Nasal cavity respiratory epithelium epithelial cell of viscerocranial mucosa (primary cell): ENCODE measurements around the gene TAS2R4. TPM values are rescaled to one million over a fixed set of nuclear protein-coding genes. Genes with fewer than 3 reads are reported as not detected.

ENCODE experiments used
- total RNA-seq: library from RNA; depleted of rRNA; stranded (reverse); fragments of >200 nt; gene quantifications from 2 replicates; pipeline ENCODE4 v1.2.3, GENCODE V29; 2014

TAS2R4 gene, protein sequence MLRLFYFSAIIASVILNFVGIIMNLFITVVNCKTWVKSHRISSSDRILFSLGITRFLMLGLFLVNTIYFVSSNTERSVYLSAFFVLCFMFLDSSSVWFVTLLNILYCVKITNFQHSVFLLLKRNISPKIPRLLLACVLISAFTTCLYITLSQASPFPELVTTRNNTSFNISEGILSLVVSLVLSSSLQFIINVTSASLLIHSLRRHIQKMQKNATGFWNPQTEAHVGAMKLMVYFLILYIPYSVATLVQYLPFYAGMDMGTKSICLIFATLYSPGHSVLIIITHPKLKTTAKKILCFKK
- 1.0 and 6.4 TPM in 2 replicates for total RNA-seq

DNA sequence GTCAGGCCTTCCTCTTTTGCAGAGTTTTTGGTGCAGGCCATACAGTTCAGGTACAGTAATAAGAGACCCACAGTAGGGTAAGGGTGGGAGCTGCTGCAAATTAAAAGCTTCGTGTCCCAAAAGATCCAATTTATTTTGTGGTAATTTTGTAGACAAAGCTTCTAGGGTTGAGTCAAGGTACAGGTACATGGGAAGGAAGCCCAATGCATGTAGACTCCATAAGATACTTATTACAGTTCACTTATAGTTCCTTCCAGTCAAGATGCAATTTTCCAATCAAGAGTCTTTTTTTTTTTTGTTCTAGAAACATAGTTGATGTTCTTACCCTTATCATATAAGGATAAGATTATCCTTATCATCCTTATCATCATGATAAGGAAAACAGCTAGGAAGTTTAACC, at the start of gene TAS2R4:
TSS of gene TAS2R4 (plus strand) at position 301 of the 400 bp plus-strand sequence. CDS start 1,815 bp downstream, outside the sequence.

DNA sequence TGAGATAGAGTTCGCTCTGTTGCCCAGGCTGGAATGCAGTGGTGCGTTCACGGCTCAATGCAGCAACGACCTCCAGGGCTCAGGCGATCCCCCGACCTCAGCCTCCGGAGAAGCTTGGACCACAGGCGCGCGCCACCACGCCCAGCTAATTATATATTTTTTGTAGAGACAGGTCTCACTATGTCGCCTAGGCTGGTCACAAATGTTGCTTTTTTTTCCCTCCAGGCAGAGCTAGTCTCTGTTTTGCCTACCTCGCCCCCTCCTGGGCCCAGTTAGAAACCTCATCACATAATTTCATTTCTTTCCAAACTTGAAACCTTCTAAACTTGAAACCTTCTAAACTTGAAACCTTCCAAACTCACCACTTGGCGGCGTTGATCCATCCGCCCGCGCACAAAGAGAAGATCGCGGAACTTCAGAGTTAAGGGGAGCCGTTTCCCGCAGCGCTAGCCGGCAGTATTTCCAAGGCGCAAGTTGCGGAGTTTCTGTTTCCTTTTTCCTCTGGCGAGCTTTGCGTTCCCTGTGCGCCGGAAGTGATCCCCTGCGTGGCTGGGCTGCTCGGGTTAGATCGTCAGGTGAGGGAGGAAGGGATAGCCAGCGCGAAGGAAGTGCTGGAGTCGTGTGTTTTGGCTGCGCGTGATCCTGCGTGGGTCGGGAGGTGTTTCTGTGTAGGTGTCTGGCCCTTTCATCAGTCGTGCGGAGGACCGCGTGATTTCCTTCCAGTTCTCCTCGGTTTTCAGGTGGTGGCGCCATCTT, 38.5 kb upstream of the TAS2R4 start, which contains the start of gene SSBP1:
TSS of gene SSBP1 (plus strand) at position 523 of the 756 bp plus-strand sequence. CDS start 809 bp downstream, outside the sequence.

DNA sequence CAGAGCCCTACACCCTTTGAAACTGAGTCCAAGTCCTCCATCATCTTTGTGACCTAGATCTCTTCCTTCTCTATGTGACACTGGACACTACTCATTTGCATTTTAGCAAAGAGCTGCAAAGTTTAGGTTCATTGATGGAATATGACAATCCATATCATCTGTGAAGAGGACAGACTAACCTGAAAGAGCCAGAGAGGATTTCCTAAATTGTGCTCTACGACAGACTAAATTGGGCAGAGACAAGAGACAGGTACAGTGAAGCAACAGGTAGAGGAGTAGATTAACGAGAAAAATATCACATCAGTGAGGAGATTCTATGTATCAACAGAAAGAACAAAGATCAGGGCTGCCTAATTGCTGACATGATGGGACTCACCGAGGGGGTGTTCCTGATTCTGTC, 12.7 kb upstream of the TAS2R4 start, which contains the start of gene TAS2R3:
TSS of gene TAS2R3 (plus strand) at position 301 of the 400 bp plus-strand sequence. CDS start at position 363, 62 bp downstream.

DNA sequence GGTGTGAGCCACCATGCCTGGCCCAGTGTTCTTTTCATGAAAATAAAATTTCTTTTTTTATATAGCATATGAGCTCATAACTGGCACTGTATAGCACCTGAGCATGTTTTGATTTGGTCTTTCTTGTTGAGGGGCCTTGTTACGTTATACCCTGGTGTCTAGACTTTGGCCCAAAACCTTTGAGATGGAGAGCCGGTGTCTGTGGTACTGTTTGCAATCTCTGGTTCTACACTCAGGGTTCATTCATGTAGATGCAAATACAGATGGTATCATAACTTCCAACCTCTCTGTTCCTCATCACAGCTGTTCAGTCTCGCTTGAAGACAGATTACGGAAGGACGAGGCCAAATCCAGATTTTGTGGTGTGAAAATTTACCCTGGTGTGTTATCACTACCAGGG, 13.4 kb downstream of the TAS2R4 start, which contains the start of gene TAS2R5:
TSS of gene TAS2R5 (plus strand) at position 301 of the 400 bp plus-strand sequence. CDS start 145 bp downstream, outside the sequence.

Other genes starting within 250 kb of the TAS2R4 start
- 22.6 and 32.4 TPM in 2 replicates for gene AGK, start 225.3 kb upstream of the TAS2R4 start, total RNA-seq
- 16.1 and 28.5 TPM in 2 replicates for gene DENND11, start 74.5 kb upstream of the TAS2R4 start, total RNA-seq
- under 0.01 and 0.14 TPM in 2 replicates for gene WEE2, start 68.3 kb upstream of the TAS2R4 start, total RNA-seq
- gene SSBP1, start 38.3 kb upstream of the TAS2R4 start, total RNA-seq: 116 and 149 TPM in 2 replicates
- gene TAS2R3, start 12.6 kb upstream of the TAS2R4 start, total RNA-seq: 1.0 and 7.8 TPM in 2 replicates
- 1.0 and 4.4 TPM in 2 replicates for gene TAS2R5, start 13.5 kb downstream of the TAS2R4 start, total RNA-seq
- gene PRSS37, start 64.8 kb downstream of the TAS2R4 start, total RNA-seq: not detected in 2 replicates
- gene OR9A4, start 139.7 kb downstream of the TAS2R4 start, total RNA-seq: 0.43 TPM in 1 of 2 replicates, not detected in the other
- gene CLEC5A, start 170.3 kb downstream of the TAS2R4 start, total RNA-seq: 0.07 TPM in 1 of 2 replicates, not detected in the other
- gene TAS2R38, start 197.1 kb downstream of the TAS2R4 start, total RNA-seq: not detected in 2 replicates
- gene MGAM, start 219.2 kb downstream of the TAS2R4 start, total RNA-seq: under 0.01 and 4.1 TPM in 2 replicates